Esophagus muscularis mucosa (tissue), 4 donors: ENCODE results near the gene USP12. TPM values are rescaled to one million over a fixed set of nuclear protein-coding genes. Genes with fewer than 3 reads are reported as not detected.
A peak's percentile ranks its signal among the peaks of the same experiment; 100 is the strongest.

Experiments
- DNase-seq: peaks from one replicate; pipeline ENCODE4 v3.0.0-alpha.2; 2017; ENCODE audit errors: extremely low spot score
- H3K27ac ChIP-seq, 4 donors: fragments of 200-600 bp; sonication (generic); replicated peaks in 1 of 4; 1 replicate in 3 of 4; 2 replicates in 1 of 4; pipeline ENCODE4 v1.5.1; 2016 to 2019; ENCODE audit warnings: mild to moderate bottlenecking in 1 of 4
- H3K27me3 ChIP-seq, 4 donors: fragments of 200-600 bp; sonication (generic); one replicate each; pipeline versions ENCODE4 v1.5.1 to v1.6.0; 2016 to 2019
- H3K36me3 ChIP-seq, 4 donors: fragments of 200-600 bp; sonication (generic); one replicate each; pipeline ENCODE4 v1.5.1; 2016 to 2019
- H3K4me1 ChIP-seq, 4 donors: fragments of 200-600 bp; sonication (generic); one replicate each; pipeline ENCODE4 v1.5.1; 2016 to 2019
- H3K4me3 ChIP-seq, 4 donors: fragments of 200-600 bp; sonication (generic); 1 replicate in 2 of 4; 2 replicates in 2 of 4; pipeline ENCODE4 v1.5.1; 2016 to 2019; ENCODE audit warnings: mild to moderate bottlenecking in 4 of 4, moderate library complexity in 1 of 4
- H3K9me3 ChIP-seq, 4 donors: fragments of 200-600 bp; sonication (generic); 1 replicate in 3 of 4; 2 replicates in 1 of 4; pipeline ENCODE4 v1.5.1; 2016 to 2019
- EP300 ChIP-seq: sonication (generic); formaldehyde crosslinking; IDR thresholded peaks from one replicate; pipeline ENCODE4 v1.6.1; 2017; ENCODE audit warnings: antibody characterized with exemption
- POLR2A ChIP-seq: fragments of 450-650 bp; IDR thresholded peaks from one replicate; pipeline ENCODE4 v1.6.1; 2017; ENCODE audit warnings: antibody characterized with exemption, moderate library complexity, mild to moderate bottlenecking, low read depth
- POLR2AphosphoS5 ChIP-seq, 2 donors: sonication (generic); formaldehyde crosslinking; IDR thresholded peaks; one replicate each; pipeline ENCODE4 v1.6.1; 2017; ENCODE audit warnings: antibody characterized with exemption in 2 of 2
- WGBS: methylation state at CpG from one replicate; pipeline ENCODE4 v1.1.5; 2018; 5-methylcytosine and 5-hydroxymethylcytosine counted together
- intact Hi-C: fragments of 100-400 bp; cut with DNase I; formaldehyde crosslinking; loops from one replicate; pipeline ENCODE4 v1.15.1; 2023
- total RNA-seq, 4 donors: library from RNA; depleted of rRNA; stranded (reverse); fragments of >200 nt; gene quantifications; one replicate each; pipeline versions ENCODE4 v1.1.0 to v1.2.1, GENCODE V29; 2016
- TF ChIP-seq, protein P1 (sequence below), 3 experiments: fragments of 200-600 bp in 2 of 3; fragments of 450-650 bp in 1 of 3; sonication (generic) in 2 of 3; IDR thresholded peaks; one replicate each; pipeline ENCODE4 v1.5.1; 2017 to 2019; ENCODE audit warnings: antibody characterized with exemption in 3 of 3, mild to moderate bottlenecking in 2 of 3, moderate library complexity in 1 of 3

The USP12 gene
- total RNA-seq, 4 donors from 2014 or later, result 55.6 to 107 (median 87.3) TPM

GRCh38 chr13:27211271-27211670 lies 39.7 kb upstream of the USP12 start:
- Histone ChIP-seq H3K27me3 (no peaks in the 10 kb centered on the region), H3K9me3 (peaks cover 0 to 20% (median 2%) of the 10 kb centered on the region in 4 donors), H3K27ac (no peak overlapping the region), H3K4me3 (no peak overlapping the region), H3K36me3 (no peaks in the 10 kb centered on the region), H3K4me1 (no peaks in the 10 kb centered on the region)
- no peak for TF ChIP-seq POLR2AphosphoS5 (IDR thresholded peaks at IDR 0.05)
- TF ChIP-seq EP300, result no peak
- no peak for TF ChIP-seq POLR2A
- TF ChIP-seq, protein P1, sequence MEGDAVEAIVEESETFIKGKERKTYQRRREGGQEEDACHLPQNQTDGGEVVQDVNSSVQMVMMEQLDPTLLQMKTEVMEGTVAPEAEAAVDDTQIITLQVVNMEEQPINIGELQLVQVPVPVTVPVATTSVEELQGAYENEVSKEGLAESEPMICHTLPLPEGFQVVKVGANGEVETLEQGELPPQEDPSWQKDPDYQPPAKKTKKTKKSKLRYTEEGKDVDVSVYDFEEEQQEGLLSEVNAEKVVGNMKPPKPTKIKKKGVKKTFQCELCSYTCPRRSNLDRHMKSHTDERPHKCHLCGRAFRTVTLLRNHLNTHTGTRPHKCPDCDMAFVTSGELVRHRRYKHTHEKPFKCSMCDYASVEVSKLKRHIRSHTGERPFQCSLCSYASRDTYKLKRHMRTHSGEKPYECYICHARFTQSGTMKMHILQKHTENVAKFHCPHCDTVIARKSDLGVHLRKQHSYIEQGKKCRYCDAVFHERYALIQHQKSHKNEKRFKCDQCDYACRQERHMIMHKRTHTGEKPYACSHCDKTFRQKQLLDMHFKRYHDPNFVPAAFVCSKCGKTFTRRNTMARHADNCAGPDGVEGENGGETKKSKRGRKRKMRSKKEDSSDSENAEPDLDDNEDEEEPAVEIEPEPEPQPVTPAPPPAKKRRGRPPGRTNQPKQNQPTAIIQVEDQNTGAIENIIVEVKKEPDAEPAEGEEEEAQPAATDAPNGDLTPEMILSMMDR (IDR thresholded peaks at IDR 0.05), result no peak
- intact Hi-C loops, result no loop called here
- no peak for DNase-seq
- WGBS, result 90% methylated on average over 1 of the region's 1 CpG

DNA sequence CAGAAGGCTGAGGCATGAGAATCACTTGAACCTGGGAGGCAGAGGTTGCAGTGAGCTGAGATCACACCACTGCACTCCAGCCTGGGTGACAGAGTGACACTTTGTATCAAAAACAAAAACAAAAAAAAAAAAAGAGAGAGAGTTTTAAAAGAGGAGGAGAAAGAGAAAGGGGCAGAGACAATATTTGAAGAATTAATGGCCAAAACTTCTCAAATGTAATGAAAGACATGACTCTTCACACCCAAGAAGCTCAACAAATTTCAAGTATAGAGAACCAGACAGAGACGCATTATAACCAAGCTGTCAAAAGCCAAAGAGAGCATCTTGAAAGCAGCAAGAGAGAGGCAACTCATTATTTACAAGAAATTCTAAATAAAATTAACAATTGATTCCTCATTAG lies 36.9 kb upstream of the USP12 start:
- intact Hi-C loops, result no loop called here

GRCh38 chr13:27203854-27204253 lies 32.2 kb upstream of the USP12 start:
- WGBS, result 71% methylated on average over 3 of the region's 3 CpGs
- no peaks in the 10 kb centered on the region for H3K36me3 ChIP-seq
- intact Hi-C loops, result no loop called here
- H3K4me3 ChIP-seq, result no peak overlapping the region
- DNase-seq, result no peak
- no peak overlapping the region for H3K27ac ChIP-seq
- peaks cover 0 to 3% (median 1%) of the 10 kb centered on the region in 4 donors for H3K9me3 ChIP-seq
- no peak for TF ChIP-seq EP300
- TF ChIP-seq, protein P1 (IDR thresholded peaks at IDR 0.05), result peak in 2 of 3 experiments; percentile 31 to 36
- H3K4me1 ChIP-seq, result no peaks in the 10 kb centered on the region
- H3K27me3 ChIP-seq, result no peaks in the 10 kb centered on the region

More for the DNA sequence above, 36.9 kb upstream of the USP12 start:
- TF ChIP-seq, protein P1 (IDR thresholded peaks at IDR 0.05), result no peak
- TF ChIP-seq POLR2AphosphoS5 (IDR thresholded peaks at IDR 0.05) (no peak), POLR2A (no peak)
- Histone ChIP-seq H3K36me3 (no peaks in the 10 kb centered on the region), H3K4me3 (no peak overlapping the region), H3K4me1 (no peaks in the 10 kb centered on the region), H3K9me3 (peaks cover 0 to 20% (median 2%) of the 10 kb centered on the region in 4 donors), H3K27me3 (no peaks in the 10 kb centered on the region), H3K27ac (no peak overlapping the region)
- DNase-seq, result no peak
- 89% methylated on average over 1 of the region's 1 CpG for WGBS

DNA sequence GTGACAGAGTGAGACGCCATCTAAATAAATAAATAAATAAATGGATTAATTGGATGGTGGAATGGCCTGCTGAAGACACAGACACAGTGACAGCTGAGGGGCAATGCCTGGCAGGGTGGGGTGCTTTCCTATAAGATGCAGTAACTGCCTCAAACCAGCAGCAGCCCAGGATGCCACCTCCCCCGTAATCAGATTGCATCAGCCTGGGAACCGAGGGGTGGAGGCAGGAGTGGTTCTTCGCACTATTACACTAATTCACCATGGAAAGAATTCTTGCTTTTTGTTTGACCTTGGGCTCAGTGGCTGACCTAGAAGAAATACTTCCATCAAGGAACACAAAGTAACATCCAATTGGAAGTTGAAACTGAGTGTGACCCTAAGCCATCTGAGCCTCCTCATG lies 31.6 kb upstream of the USP12 start:
- TF ChIP-seq EP300 (no peak), POLR2AphosphoS5 (IDR thresholded peaks at IDR 0.05) (no peak), POLR2A (no peak)
- TF ChIP-seq, protein P1 (IDR thresholded peaks at IDR 0.05), result no peak
- Histone ChIP-seq H3K9me3 (no peaks in the 10 kb centered on the region), H3K27me3 (no peaks in the 10 kb centered on the region), H3K27ac (no peak overlapping the region), H3K4me1 (no peaks in the 10 kb centered on the region), H3K4me3 (no peak overlapping the region), H3K36me3 (no peaks in the 10 kb centered on the region)
- intact Hi-C loops, result no loop called here
- no peak for DNase-seq
- 81% methylated on average over 4 of the region's 4 CpGs for WGBS

- intact Hi-C loops, result no loop called here
- TF ChIP-seq POLR2AphosphoS5 (IDR thresholded peaks at IDR 0.05) (no peak), EP300 (no peak), POLR2A (no peak)
- TF ChIP-seq, protein P1 (IDR thresholded peaks at IDR 0.05), result no peak
- WGBS, result 75% methylated on average over 1 of the region's 1 CpG
Observed at GRCh38 chr13:27201661-27202060, 30.1 kb upstream of the USP12 start.

More at GRCh38 chr13:27201661-27202060, 30.1 kb upstream of the USP12 start:
- H3K9me3 ChIP-seq, result no peaks in the 10 kb centered on the region
- H3K27me3 ChIP-seq, result no peaks in the 10 kb centered on the region
- no peaks in the 10 kb centered on the region for H3K36me3 ChIP-seq
- no peak overlapping the region for H3K4me3 ChIP-seq
- DNase-seq, result no peak
- H3K4me1 ChIP-seq, result no peaks in the 10 kb centered on the region
- no peak overlapping the region for H3K27ac ChIP-seq
